Measurements from ENCODE around the gene SDC3.

- TF ChIP-seq, protein P1, sequence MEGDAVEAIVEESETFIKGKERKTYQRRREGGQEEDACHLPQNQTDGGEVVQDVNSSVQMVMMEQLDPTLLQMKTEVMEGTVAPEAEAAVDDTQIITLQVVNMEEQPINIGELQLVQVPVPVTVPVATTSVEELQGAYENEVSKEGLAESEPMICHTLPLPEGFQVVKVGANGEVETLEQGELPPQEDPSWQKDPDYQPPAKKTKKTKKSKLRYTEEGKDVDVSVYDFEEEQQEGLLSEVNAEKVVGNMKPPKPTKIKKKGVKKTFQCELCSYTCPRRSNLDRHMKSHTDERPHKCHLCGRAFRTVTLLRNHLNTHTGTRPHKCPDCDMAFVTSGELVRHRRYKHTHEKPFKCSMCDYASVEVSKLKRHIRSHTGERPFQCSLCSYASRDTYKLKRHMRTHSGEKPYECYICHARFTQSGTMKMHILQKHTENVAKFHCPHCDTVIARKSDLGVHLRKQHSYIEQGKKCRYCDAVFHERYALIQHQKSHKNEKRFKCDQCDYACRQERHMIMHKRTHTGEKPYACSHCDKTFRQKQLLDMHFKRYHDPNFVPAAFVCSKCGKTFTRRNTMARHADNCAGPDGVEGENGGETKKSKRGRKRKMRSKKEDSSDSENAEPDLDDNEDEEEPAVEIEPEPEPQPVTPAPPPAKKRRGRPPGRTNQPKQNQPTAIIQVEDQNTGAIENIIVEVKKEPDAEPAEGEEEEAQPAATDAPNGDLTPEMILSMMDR (IDR thresholded peaks at IDR 0.05), result no peak
- TF ChIP-seq EP300 (IDR thresholded peaks at IDR 0.05), result no peak
These were observed 83.7 kb downstream of the SDC3 start for GRCh38 chr1:30824736-30825429.
